NCI-H2107 (cell line): ENCODE results near the gene KCNJ12.
"Not testable (repeated sequence)": the region's sequence is repeated elsewhere in the genome, so short reads cannot be mapped to it uniquely, and the experiment has no call there.

Experiments
- DNase-seq: peaks from one replicate; lab custom pipeline; 2025; lab: John Stamatoyannopoulos, UW

KCNJ12 gene

DNA sequence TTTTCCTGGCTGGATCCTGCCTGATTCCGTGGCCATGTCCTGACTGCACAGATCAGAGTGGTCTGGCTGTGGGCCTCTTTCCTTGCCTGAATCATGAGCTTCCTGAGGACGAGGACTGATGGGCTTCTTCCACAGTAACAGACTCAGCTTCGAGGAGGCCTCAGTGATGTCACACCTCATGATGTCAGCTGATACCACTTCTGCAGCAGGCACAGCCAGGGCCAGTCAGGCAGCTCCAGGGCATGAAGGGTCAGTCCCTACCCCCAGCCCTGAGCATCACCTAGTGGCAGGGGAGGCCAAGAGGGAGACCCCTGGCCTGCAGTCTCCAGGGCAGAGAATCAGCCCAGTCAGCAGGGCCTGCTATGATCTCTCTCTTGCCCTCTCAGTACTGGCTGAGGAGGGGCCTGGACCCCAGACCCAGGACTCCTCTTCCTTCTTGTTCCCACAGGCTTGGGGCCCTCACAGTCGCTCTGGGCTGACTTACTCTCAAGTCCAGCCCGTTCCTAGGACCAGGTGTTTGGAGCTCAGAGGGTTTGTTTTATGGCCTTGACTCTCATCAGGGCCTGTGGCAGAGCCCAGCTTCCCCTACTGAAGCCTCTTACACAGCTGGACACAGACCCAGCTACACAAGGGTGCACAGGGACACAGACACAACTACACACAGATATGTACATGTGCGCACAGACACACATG is 26.7 kb upstream of the KCNJ12 start:
- not testable (repeated sequence) for DNase-seq

DNA sequence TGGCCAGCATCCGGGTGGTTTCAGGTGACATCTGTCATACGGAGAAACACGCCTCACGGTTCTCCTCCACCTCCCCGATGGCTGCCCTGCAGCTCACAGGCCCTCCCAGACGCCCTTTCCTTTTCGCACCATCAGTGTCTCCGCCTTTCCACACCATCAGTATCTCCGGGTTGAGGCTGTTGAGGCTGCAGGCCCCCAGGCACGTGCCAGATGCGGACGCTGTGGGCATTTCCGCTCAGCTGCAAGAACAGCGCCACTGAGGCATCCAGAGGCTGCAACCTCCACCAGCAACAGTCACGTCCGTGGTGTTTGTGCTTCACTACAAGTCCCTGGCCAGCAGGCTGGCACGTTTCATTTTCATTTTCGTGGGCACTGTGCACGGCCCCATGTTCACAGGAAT is 25.7 kb upstream of the KCNJ12 start:
- not testable (repeated sequence) for DNase-seq

- DNase-seq: no peak
Measured at GRCh38 chr17:21351366-21352065, 24.6 kb upstream of the KCNJ12 start.

DNA sequence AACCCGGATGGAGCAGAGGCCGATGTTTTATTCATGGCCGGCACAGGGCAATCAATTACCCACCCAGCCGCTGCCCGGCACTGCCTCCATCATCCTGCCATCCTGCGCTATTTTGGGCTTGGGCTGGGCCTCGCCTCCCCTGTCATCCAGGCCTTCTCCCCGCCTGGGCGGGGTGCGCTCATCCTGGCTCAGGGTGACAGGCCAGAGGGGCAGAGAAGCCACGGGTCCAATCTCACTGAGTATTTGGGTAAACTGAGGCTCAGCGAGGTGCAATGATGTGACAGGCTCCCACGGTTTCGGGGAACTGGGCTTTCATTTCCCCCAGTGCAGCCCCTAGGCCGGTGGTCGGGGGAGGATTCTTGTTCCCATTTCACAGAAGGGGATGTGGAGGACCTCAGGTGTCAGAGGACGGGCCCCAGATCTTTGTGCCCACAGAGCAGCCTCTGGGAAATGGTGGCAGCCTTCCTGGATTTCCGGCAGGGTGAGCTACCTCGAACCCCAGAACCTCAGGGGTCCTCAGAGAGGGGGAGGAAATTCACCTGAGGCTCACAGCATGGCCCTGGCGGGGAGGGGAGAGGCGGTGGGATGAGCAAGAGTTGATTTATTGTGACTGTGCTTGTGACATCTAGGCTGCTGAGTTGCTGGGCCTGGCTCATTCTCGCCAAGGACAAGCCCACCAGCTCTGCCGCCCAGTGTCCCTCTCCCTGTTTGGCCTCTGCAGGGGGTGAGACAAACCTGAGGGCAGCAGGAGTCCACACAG is 23.8 kb upstream of the KCNJ12 start:
- no peak for DNase-seq

- no peak for DNase-seq
Measured at GRCh38 chr17:21352981-21353265, 23.2 kb upstream of the KCNJ12 start.

DNA sequence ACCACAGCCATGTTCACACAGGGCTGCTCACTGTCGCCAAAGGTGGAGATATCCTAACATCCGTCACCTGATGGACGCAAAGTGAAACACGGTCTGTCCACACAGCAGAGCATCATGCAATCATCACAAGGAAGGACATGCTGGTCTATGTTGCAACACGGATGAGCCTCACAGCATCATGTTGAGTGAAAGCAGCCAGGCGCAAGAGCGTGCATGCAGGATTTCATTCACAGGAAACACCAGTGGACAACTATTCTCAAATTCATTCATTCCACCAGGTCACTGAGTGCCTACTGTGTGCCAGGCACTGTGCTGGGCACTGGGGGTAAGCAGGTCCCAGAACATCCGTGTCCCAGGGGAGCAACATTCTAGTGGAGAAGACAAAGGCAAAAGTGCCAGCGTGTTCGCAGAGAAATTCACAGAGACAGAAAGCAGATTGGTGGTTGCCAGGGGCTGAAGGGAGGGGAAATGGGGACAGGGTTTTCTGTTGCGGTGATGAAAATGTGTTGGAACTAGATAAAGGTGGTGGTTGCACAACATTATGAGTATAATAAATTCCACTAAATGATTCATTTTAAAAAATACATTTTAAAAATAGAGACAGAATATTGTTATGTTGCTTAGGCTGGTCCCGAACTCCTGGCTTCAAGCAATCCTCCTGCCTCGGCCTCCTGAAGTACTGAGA is 22.7 kb upstream of the KCNJ12 start:
- no peak for DNase-seq

- no peak for DNase-seq
Measured at GRCh38 chr17:21354796-21355385, 21.3 kb upstream of the KCNJ12 start.

DNA sequence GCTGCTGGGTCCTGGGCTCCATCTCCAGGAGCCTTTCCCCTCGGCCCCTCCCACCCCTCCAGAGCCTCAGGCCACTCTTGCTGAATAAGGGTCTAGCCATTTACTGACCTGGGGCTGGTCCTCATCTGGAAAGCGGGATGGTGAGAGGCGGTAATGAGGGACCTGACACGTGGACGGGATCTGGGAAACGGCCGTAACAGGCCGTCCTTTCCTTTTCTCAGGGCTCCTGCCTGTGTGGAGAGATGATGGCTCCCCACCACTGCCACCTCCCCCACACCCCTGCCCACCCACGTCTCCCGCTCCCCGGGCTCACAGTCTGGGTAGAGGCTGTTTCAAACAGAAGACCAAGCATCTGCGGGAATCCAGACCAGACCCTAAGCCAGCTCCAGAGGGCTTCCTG is 20.6 kb upstream of the KCNJ12 start:
- DNase-seq: no peak

DNA sequence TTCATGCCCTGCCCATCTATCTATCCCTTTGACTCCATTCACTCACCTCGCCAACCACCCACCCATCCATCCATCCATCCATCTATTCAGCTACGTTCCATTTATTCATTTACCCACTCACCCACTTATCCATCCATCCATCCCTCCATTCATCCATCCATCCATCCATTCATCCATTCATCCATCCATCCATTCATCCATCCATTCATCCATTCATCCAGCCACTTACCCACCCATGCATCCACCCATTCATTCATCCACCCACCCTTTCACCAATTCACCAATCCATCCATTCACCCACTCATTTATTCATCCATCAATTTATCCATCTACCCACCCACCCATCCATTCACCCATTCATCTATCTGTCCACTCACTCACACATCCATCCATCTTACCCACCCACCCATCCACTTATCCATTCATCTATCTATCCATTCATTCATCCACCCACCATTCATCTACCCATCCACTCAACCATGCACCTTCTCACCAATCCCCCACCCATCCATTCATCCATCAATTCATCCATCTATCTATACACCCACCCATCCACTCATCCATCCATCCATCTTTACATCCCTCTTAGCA is 19.5 kb upstream of the KCNJ12 start:
- no peak for DNase-seq

DNA sequence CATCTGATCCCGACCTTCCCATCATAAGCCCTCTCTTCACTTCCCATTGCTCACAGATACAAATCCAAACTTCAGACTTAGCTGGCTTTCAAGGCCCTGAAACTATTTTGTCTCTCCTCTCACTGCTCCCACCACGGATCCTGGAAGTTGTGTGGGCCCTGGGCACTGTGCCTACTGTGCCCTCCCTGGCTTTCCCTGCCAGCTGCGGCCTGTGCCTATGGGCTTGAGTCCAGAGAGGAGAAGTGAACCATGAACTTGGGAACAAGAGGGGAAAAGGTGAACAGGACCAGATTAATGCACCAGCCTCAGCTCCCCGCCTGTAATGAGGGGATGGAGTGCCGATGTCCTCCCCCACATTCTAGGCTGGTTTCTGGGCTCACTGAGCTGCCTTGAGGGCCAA is 18.9 kb upstream of the KCNJ12 start:
- no peak for DNase-seq

DNA sequence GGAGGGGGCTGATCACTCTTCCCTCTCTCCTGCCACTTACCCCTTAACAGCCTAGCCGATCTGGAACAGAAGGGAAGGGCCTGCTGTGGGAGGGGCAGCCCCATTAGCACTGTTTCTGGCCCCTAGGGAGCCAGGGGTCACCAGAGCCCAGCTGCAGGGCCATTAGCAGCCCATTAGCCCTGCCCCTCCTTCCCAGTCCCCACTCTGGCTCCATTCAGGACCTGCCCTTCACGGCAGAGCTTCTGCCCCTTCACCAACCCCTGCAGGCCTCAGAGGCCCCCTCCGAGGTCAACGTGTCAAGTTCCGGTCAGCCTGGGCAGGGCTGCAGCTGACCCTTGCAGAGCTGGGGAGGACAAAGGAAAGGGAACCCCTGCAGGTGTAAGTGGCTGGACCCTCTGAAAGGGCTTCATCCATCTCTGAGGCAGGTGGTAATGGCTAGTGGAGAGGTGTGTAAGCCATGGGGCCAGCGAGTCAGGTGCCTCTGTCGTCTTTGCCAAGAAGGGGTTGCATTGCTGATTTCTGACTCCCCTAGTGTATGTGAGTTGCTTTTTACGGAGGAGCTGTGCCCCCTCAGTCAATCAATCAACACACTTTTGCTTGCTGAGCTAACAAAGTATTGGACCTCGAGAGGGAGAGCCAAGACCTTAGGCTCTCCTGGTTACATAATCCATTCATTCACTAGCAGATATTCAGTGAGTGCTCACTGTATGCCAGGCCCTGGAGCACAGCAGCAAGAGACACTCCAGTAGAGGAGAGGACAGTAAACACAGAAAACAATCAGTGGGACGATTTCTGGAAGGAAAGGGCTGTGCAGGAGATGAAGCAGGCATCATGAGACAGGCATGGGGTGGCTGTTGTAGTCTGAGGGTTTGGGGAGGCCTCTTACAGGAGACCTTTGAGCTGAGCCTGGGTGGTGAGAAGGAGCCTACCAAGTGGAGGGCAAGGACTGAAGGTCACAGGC is 18.2 kb upstream of the KCNJ12 start:
- DNase-seq: no peak

DNA sequence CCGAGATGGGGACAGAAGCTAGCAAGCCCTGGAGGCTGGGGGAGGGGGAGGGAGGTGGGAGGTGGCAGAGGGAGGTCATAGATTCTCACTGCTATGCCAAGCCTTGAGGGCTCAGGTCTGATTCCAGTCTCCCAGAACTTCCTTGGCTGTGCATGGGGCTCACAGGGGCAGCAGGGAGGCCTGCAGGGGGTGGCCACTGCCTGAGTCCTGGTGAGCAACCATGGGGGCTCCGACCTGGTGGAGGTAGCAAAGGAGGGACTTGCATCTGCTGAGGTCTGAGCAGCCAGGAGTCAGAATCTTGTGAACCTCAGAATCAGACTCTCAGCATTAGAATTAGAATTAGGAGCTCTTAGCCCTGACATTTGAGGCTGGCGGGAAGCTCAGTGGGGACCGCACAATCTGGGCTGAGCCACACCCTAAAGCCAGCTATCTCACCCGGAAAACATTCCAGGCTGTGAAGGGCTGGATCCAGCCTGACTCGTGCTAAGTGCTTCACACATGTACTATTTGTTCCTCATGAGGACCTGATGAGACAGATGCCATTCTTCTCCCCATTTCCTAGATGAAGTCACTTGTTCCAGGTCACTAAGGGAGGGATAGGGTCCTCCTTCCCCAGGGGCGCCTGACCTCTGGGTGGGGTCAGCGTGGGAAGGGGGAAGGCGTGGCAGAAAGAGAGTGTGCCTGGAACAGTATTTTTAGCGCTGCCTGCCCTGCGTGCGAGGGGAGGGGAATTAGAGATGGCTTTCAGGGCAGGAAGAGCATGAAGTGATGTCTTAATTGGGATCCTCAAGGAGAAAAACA is 17.3 kb upstream of the KCNJ12 start:
- DNase-seq: no peak

GRCh38 chr17:21359483-21359840 is 16.7 kb upstream of the KCNJ12 start:
- no peak for DNase-seq

- DNase-seq: no peak
Measured at GRCh38 chr17:21360048-21360447, 16.1 kb upstream of the KCNJ12 start.

DNA sequence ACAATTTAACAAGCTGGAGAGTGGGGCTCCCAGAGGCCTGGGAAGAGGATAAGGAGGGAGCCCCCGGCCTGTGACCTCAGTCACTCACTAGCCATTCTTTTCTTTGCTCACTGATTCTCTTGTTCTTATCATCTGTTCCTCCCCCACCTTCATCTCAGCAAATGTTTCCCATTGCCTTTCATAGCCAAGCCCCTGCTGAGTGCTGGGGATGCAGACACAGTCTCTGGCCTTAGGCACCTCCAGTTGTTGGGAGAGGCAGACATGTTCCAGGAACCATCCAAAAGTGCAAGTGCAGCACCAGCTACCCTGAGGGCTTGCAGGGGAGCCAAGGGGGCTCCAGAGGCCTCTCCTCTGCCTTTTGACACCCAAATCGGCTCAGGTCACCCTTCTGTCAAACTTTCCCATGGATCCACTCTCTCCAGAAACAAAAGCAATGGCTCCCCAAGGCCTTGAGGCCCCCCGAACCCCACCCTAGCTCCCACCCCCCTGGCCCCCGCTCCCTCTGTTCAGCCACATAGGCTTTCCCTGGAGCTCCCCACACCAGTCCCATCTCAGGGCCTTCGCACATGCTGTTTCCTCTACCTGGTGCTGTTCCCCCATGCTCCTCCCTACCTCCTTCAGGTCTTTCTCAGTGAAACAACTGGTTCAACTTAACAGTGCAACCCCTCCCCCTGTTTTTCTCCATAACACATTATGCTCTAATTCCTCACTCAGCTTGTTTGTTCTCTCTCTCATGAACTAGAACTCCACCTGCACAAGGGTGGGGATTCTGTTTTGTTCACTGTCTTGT is 14.9 kb upstream of the KCNJ12 start:
- DNase-seq: no peak

DNA sequence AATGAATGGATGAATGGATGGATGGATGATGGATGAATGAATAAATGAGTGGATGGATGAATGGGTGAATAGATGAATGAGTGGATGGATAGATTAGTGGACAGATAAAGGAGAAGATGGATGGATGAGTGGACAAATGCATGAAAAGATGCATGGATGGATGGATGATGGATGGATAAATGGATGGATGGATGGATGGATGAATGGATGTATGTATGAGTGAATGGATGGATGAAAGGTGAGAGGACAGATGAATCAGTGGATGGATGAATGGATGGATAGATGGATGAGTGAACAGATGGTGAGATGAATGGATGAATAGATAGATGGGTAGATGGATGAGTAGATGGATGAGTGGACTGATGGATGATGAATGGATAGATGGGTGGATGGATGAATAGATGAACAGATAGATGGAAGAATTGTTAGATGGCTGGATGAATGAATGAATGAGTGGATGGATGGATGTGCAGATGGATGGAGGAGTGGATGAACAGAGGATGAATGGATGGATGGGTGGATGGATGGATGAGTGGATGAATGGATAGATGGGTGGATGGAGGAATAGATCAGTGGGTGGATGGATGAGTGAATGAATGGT is 13.7 kb upstream of the KCNJ12 start:
- DNase-seq: no peak

DNA sequence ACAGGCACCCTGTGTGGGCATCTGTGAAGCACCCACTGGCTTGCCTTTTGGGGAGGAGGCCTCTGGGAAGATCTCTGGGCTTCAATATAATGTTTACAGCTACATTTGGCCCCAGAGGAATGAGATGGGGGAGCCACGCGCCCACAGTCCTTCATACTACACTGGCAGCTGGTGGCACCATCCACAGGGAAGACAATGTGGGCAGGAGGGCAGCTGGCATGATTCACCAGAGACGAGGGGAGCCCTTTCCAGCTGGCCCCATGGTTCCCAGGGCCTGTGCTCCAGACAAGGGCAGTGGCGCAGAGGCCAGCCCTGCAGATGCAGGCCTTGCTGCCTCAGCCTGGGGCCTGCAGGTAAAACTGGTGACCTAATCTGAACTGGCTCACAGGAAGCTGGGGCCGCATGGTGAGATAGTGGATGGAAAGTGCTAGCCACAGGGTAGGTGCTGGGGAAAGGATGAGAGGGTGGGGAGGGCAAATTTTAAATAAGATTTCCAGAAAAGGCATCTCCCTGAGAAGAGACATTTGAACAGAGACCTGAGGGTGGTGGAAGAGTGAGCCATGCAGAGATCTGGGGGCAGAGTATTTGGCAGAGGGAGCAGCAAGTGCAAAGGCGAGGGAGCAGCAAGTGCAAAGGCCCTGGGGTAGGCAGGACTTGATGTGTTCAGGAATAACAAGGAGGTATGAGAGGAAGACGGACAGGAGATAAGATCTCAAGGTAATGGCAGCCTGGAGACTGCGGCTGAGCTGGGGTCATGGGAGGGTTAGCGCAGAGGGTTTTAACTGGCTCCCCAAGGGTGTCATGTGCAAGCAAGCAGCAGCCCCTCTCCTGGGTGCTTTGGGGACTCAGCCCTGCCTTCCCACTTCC is 12.1 kb upstream of the KCNJ12 start:
- DNase-seq: no peak

DNA sequence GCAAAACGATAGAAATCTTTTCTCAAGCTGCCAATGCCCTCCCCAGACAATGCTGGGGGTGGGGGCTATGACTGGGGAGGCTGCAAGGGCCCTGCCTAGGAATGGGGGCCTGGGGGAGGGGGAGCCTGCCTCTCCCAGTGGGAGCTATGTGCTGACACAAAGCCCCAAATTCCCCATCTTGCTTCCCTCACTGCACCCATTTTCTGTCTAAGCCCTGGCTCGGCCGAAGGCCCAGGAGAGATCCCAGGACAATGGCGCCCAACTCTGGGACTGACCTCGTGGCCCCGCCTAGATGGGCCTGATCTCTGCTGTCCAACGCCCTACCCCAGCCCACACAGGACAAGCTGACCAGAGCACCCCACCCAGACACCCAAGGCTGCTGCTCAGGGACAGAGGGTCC is 11.1 kb upstream of the KCNJ12 start:
- DNase-seq: no peak
